Bronchial epithelial cell (primary cell): Measurements from ENCODE around the gene MEG3. TPM values are rescaled to one million over a fixed set of nuclear protein-coding genes. Genes with fewer than 3 reads are reported as not detected.

Experiments
- DNase-seq: peaks from one replicate; pipeline ENCODE4 v3.0.0-alpha.2; 2010; ENCODE audit warnings: low read depth
- FAIRE-seq: peaks from 2 replicates; lab custom pipeline; 2011; peaks lifted over from hg19 to GRCh38; lab: Jason Lieb, UNC
- H3K27me3 ChIP-seq: 2 replicates; pipeline ENCODE4 v1.5.1; 2011; ENCODE audit warnings: low read length; ENCODE audit not compliant: control insufficient read depth, insufficient read depth
- H3K36me3 ChIP-seq: 2 replicates; pipeline ENCODE4 v1.5.1; 2011; ENCODE audit warnings: low read length; ENCODE audit not compliant: control insufficient read depth, insufficient read depth
- H3K4me3 ChIP-seq: 2 replicates; pipeline ENCODE4 v1.5.1; 2011; ENCODE audit warnings: mild to moderate bottlenecking, low read depth, low read length, control low read depth
- total RNA-seq: library from RNA; depleted of rRNA; stranded (reverse); fragments of >200 nt; gene quantifications from 2 replicates; pipeline ENCODE4 v1.2.1, GENCODE V29; 2014
- TF ChIP-seq, protein P1 (sequence below): IDR thresholded peaks from 2 replicates; pipeline ENCODE4 v1.5.1; 2011; ENCODE audit warnings: mild to moderate bottlenecking, moderate library complexity, low read length, control low read depth, inconsistent platforms; ENCODE audit not compliant: insufficient read depth, severe bottlenecking

The MEG3 gene
- total RNA-seq, 1 donor from 2014 or later = 3.7 TPM

GRCh38 chr14:100861188-100861936, 35.4 kb downstream of the MEG3 start:
- no peaks in the 10 kb centered on the region for H3K36me3 ChIP-seq
- FAIRE-seq (no peak), DNase-seq (no peak)
- no peak overlapping the region for H3K4me3 ChIP-seq
- TF ChIP-seq, protein P1, sequence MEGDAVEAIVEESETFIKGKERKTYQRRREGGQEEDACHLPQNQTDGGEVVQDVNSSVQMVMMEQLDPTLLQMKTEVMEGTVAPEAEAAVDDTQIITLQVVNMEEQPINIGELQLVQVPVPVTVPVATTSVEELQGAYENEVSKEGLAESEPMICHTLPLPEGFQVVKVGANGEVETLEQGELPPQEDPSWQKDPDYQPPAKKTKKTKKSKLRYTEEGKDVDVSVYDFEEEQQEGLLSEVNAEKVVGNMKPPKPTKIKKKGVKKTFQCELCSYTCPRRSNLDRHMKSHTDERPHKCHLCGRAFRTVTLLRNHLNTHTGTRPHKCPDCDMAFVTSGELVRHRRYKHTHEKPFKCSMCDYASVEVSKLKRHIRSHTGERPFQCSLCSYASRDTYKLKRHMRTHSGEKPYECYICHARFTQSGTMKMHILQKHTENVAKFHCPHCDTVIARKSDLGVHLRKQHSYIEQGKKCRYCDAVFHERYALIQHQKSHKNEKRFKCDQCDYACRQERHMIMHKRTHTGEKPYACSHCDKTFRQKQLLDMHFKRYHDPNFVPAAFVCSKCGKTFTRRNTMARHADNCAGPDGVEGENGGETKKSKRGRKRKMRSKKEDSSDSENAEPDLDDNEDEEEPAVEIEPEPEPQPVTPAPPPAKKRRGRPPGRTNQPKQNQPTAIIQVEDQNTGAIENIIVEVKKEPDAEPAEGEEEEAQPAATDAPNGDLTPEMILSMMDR = no peak
- H3K27me3 ChIP-seq = peaks cover 4% of the 10 kb centered on the region

GRCh38 chr14:100861937-100862247, 36.0 kb downstream of the MEG3 start:
- Histone ChIP-seq H3K4me3 (no peak overlapping the region), H3K36me3 (no peaks in the 10 kb centered on the region), H3K27me3 (peaks cover 4% of the 10 kb centered on the region)
- TF ChIP-seq, protein P1 = no peak
- DNase-seq = no peak
- FAIRE-seq = no peak

GRCh38 chr14:100862277-100862676, 36.4 kb downstream of the MEG3 start:
- FAIRE-seq = peak; percentile 60
- Histone ChIP-seq H3K4me3 (no peak overlapping the region), H3K27me3 (peaks cover 4% of the 10 kb centered on the region), H3K36me3 (no peaks in the 10 kb centered on the region)
- TF ChIP-seq, protein P1 = no peak
- DNase-seq = no peak

DNA sequence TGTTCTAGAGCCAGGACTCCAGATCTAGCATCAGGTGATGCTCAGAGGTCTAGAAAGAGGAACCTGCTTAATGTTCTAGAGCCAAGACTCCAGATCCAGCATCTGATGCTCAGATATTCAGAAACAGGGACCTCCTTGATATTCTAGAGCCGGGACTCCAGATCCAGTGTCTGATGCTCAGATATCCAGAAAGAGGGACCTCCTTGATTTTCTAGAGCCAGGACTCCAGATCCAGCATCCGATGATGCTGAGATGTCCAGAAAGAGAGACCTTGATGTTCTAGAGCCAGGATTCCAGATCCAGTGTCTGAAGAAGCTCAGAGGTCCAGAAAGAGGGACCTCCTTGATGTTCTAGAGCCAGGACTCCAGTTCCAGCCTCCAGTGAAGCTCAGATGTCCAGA, 36.9 kb downstream of the MEG3 start:
- Histone ChIP-seq H3K4me3 (no peak overlapping the region), H3K36me3 (no peaks in the 10 kb centered on the region), H3K27me3 (peaks cover 4% of the 10 kb centered on the region)
- FAIRE-seq (no peak), DNase-seq (no peak)
- TF ChIP-seq, protein P1 = no peak

GRCh38 chr14:100864206-100864605, 38.3 kb downstream of the MEG3 start:
- no peak overlapping the region for H3K4me3 ChIP-seq
- DNase-seq = no peak
- no peaks in the 10 kb centered on the region for H3K36me3 ChIP-seq
- H3K27me3 ChIP-seq = peaks cover 2% of the 10 kb centered on the region
- TF ChIP-seq, protein P1 = no peak
- no peak for FAIRE-seq
